ENCODE data around the gene TEKTIP1.

The TEKTIP1 gene

DNA sequence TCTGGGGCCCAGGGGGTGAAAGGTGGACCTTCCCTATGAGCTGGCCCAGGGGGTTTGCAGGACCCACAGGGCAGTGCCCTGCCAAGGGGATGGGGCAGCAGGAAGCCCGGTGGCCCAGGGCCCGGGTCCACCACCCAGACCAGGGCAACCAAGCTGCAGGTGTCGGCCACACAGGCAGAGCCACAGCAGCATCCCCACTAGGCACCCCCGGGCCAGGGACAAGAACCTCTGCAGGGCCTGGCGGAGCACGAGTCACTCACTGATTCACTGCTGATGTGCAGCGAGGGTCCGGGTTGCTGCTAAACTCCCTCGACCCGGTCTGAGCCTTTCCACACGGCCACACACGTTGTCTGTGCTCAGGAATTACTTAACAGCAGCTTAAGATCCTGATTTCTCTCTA lies 24.0 kb upstream of the TEKTIP1 start:
- H3K4me3 ChIP-seq (ENCODE audit: low read length) = no peak overlapping the region
- no peak for DNase-seq (ENCODE audit: low read depth)
- TF ChIP-seq, protein P1, sequence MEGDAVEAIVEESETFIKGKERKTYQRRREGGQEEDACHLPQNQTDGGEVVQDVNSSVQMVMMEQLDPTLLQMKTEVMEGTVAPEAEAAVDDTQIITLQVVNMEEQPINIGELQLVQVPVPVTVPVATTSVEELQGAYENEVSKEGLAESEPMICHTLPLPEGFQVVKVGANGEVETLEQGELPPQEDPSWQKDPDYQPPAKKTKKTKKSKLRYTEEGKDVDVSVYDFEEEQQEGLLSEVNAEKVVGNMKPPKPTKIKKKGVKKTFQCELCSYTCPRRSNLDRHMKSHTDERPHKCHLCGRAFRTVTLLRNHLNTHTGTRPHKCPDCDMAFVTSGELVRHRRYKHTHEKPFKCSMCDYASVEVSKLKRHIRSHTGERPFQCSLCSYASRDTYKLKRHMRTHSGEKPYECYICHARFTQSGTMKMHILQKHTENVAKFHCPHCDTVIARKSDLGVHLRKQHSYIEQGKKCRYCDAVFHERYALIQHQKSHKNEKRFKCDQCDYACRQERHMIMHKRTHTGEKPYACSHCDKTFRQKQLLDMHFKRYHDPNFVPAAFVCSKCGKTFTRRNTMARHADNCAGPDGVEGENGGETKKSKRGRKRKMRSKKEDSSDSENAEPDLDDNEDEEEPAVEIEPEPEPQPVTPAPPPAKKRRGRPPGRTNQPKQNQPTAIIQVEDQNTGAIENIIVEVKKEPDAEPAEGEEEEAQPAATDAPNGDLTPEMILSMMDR (IDR thresholded peaks at IDR 0.05; ENCODE audit: insufficient read depth, low read depth, low read length, missing control alignments) = no peak

DNA sequence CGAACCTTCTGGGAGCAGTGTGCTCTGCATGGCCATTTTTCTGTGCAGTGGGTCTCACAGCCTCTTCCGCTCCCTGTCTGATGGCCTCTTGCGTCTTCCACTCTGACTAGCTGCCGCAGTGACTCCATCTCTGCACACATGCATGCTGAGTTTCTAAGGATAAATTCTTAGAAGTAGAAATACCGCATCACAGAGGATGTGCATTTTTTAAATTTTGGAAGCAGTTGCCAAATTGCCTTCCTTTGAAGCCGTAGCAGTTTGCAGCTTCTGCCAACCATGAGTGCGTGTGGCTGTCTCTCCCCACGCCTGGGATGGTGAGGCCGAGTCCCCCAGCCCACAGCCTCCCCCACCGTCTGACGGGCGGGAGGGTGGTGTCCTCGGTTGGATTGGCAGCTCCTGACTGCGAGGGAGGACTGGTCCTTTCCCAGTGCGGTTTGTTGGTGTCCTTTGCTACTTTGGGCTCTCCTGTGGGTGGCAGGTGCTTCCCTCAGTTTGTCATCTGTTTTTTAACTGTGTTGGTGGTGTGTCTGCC lies 23.0 kb upstream of the TEKTIP1 start:
- H3K4me3 ChIP-seq (ENCODE audit: low read length) = no peak overlapping the region
- no peak for DNase-seq (ENCODE audit: low read depth)
- TF ChIP-seq, protein P1 (IDR thresholded peaks at IDR 0.05; ENCODE audit: insufficient read depth, low read depth, low read length, missing control alignments) = no peak

DNA sequence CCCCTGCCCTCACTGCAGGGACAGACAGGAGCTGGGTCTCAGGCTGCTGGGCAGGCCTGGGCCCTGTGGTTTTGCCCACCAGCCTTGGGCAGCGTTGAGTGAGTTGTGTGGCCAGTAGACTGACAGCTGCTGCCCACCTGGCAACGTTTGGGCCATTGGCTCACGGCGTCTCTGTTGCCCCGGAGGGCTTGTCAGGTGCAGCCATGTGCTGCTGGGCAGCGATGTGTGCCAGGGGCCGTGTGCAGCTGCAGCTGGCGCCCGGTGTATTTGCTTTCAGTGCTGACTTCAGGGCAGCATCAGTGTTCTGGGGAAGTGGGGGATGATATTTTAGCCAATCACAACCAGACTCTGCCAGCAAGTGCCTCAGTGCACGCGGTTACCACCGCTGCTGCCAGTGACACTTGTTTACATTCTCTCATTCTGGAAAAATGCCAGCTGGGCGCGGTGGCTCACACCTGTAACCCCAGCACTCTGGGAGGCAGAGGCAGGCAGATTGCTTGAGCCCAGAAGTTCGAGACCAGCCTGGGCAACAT lies 22.2 kb upstream of the TEKTIP1 start:
- TF ChIP-seq, protein P1 (IDR thresholded peaks at IDR 0.05; ENCODE audit: insufficient read depth, low read depth, low read length, missing control alignments) = no peak
- no peak overlapping the region for H3K4me3 ChIP-seq (ENCODE audit: low read length)
- DNase-seq (ENCODE audit: low read depth) = peak; percentile 51

DNA sequence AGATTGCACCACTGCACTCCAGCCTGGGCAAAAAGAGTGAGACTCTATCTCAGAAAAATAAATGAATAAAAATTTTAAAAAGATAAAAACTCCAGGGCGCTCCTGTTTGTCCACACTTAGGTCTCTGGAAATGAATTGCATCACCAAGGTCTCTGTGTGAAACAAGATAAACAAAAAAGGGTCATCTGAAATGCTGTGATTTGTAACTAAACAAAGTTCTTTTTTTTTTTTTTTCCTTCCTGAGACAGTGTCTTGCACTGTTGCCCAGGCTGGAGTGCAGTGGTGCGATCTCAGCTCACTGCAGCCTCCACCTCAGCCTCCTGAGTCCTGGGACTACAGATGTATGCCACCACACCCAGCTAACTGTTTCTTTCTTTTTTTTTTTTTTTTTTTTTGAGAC lies 21.3 kb upstream of the TEKTIP1 start:
- TF ChIP-seq, protein P1 (IDR thresholded peaks at IDR 0.05; ENCODE audit: insufficient read depth, low read depth, low read length, missing control alignments) = no peak
- no peak overlapping the region for H3K4me3 ChIP-seq (ENCODE audit: low read length)
- DNase-seq (ENCODE audit: low read depth) = no peak

DNA sequence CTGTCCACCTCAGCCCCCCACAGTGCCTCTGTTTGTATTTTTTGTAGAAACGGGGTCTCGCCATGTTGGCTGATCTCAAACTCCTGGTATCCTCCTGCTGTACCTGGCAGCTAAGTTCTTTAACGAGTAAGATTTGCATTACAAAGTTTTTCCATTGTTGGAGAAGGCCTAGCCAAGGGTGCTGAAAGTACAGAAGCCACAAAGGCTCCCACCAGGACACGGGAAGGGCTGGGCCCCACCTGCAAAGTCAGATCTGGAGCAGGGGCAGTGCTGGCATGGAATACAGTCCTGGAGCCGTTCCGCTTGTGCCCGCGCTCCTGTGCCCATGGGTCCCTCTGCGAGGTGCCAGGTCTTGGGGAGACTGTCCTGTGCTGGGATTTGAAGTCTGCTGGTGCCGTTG lies 20.7 kb upstream of the TEKTIP1 start:
- TF ChIP-seq, protein P1 (IDR thresholded peaks at IDR 0.05; ENCODE audit: insufficient read depth, low read depth, low read length, missing control alignments) = no peak
- no peak for DNase-seq (ENCODE audit: low read depth)
- no peak overlapping the region for H3K4me3 ChIP-seq (ENCODE audit: low read length)

DNA sequence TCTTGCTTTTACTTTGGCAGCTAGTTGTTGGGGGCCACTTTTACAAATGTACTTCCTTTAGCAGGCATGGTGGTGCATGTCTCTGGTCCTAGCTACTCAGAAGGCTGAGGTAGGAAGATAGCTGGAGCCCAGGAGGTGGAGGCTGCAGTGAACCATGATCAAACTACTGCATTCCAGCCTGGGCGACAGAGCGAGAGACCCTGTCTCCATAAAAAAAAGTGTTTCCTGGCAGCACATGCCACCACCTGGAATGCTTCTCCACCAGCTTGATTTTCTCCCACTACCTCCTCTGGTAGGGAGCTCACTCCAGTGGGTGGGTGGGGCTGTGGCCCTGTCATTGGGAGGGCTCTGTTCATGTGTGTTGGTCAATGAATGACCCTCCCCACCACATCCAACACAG lies 20.3 kb upstream of the TEKTIP1 start:
- TF ChIP-seq, protein P1 (IDR thresholded peaks at IDR 0.05; ENCODE audit: insufficient read depth, low read depth, low read length, missing control alignments) = no peak
- H3K4me3 ChIP-seq (ENCODE audit: low read length) = no peak overlapping the region
- DNase-seq (ENCODE audit: low read depth) = no peak

DNA sequence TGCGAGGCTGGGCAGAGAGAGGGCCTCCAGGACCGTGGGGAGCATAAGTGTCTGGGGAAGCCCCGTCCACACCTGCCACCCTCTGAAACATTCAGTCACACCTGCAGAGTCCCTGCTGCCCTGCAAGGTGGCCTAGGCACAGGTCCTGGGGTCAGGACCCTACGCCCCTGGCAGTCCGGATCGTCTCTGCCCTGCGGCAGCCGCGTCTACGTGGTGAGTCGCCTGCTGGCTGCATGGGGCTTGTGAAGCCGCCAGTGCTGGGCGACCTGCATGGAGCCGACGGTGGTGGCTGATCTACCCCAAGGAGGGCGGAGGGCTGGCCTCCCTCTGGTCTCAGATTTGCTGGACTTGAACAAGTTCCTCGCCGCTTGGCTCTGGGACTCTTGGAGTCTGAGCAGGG lies 19.8 kb upstream of the TEKTIP1 start:
- TF ChIP-seq, protein P1 (IDR thresholded peaks at IDR 0.05; ENCODE audit: insufficient read depth, low read depth, low read length, missing control alignments) = no peak
- no peak for DNase-seq (ENCODE audit: low read depth)
- no peak overlapping the region for H3K4me3 ChIP-seq (ENCODE audit: low read length)
